Psoas muscle (tissue), 8 donors: Measurements from ENCODE around the gene TNNI3. TPM values are rescaled to one million over a fixed set of nuclear protein-coding genes. Genes with fewer than 3 reads are reported as not detected.
"Not testable (repeated sequence)": the region's sequence is repeated elsewhere in the genome, so short reads cannot be mapped to it uniquely, and the experiment has no call there.

Source experiments
- ATAC-seq, 4 donors: fragments of 200-7000 bp; cut with Tn5 transposase; one replicate each; pipeline ENCODE4 v1.9.1; 2020; ENCODE audit warnings: moderate library complexity in 3 of 4, mild to moderate bottlenecking in 2 of 4
- DNase-seq, 2 donors: peaks; one replicate each; pipeline ENCODE4 v3.0.0-alpha.2; 2020
- H3K27ac ChIP-seq: fragments of 200-600 bp; one replicate; pipeline ENCODE4 v1.8.0; 2022
- H3K27me3 ChIP-seq, 3 donors: fragments of 200-600 bp in 1 of 3; one replicate each; pipeline versions ENCODE4 v1.6.1 to v1.8.0; 2013 to 2022; ENCODE audit warnings: low read length in 2 of 3, mild to moderate bottlenecking in 2 of 3, moderate library complexity in 1 of 3; ENCODE audit not compliant: insufficient read depth in 3 of 3
- H3K36me3 ChIP-seq, 2 donors: fragments of 200-600 bp in 1 of 2; one replicate each; pipeline versions ENCODE4 v1.6.1 to v1.8.0; 2013 to 2022; ENCODE audit warnings: low read depth in 1 of 2, mild to moderate bottlenecking in 1 of 2, moderate library complexity in 1 of 2; ENCODE audit not compliant: insufficient read depth in 1 of 2
- H3K4me1 ChIP-seq: fragments of 200-600 bp; one replicate; pipeline ENCODE4 v1.8.0; 2022
- H3K4me3 ChIP-seq: fragments of 200-600 bp; one replicate; pipeline ENCODE4 v1.8.0; 2022; ENCODE audit warnings: mild to moderate bottlenecking
- H3K9me3 ChIP-seq: fragments of 200-600 bp; one replicate; pipeline ENCODE4 v1.8.0; 2022
- CTCF ChIP-seq: fragments of 200-600 bp; IDR thresholded peaks from one replicate; pipeline ENCODE4 v1.8.0; 2022; ENCODE audit warnings: antibody characterized with exemption
- WGBS, 3 donors: extraction: QIAGEN DNeasy Blood & Tissue Kit; methylation state at CpG; one replicate each; pipeline versions ENCODE4 v1.1.6 to v1.1.7; 2013; 5-methylcytosine and 5-hydroxymethylcytosine counted together
- intact Hi-C, 2 donors: fragments of 100-400 bp; cut with DNase I; formaldehyde crosslinking; loops; one replicate each; pipeline versions ENCODE4 v1.11.0 to v1.14.2; 2022
- polyA plus RNA-seq, 3 donors: library from polyadenylated mRNA; stranded (reverse); fragments of 200-250 nt; gene quantifications; one replicate each; pipeline ENCODE4 v1.2.3, GENCODE V29; 2013
- total RNA-seq, 4 donors: library from RNA; stranded (reverse); fragmentation: NEBNext Ultra II Directional in 2 of 4; extraction: Animal tissue kit (Norgen Biotek cat#: 25700) in 2 of 4; gene quantifications; one replicate each; pipeline versions ENCODE4 v1.2.1 to v1.2.4, GENCODE V29; 2021 to 2023
- donor health status: healthy with polysubstance abuse.
- donor health status: DM: no; HTN: no; CAD: no; lungs with moderate emphysema.
- donor health status: Bipolar disorder and iron deficiency.
- donor health status: healthy.
- donor health status: DM: yes; HTN: yes; CAD: no.
- donor health status: DM: no; HTN: no; CAD: no.
- donor health status: DM: no; HTN: no; CAD: no.
- donor health status: DM: yes; HTN: yes; CAD: no.

Gene TNNI3
- total and polyA plus RNA-seq, 7 donors, result 5.0 to 17.4 (median 13.4) TPM

GRCh38 chr19:55156202-55157063 is 1.1 kb downstream of the TNNI3 start:
- Histone ChIP-seq H3K4me1 (no peaks in the 10 kb centered on the region), H3K36me3 (no peaks in the 10 kb centered on the region), H3K9me3 (no peaks in the 10 kb centered on the region), H3K27me3 (peaks cover 0 to 22% (median 3%) of the 10 kb centered on the region in 3 donors), H3K4me3 (peak overlapping the region; percentile 59), H3K27ac (peak overlapping the region; percentile 30)
- DNase-seq (peak; percentile 57 to 81), ATAC-seq (peak; percentile 59 to 72 (median 66))
- 5 to 9% (median 8%) methylated on average over 41 to 52 of the region's 52 CpGs for WGBS, 3 donors
- intact Hi-C loops, result no loop called here
- TF ChIP-seq CTCF, result no peak

- ATAC-seq, intact Hi-C loops, H3K36me3 ChIP-seq, H3K9me3 ChIP-seq, DNase-seq, H3K4me1 ChIP-seq: not testable (repeated sequence)
- WGBS, 3 donors, result 5 to 11% (median 6%) methylated on average over 5 of the region's 5 CpGs
- Histone ChIP-seq H3K27me3 (peaks cover 0 to 17% (median 3%) of the 10 kb centered on the region in 3 donors), H3K4me3 (peak overlapping the region; percentile 59), H3K27ac (peak overlapping the region; percentile 30)
Observed at GRCh38 chr19:55155784-55156183, 1.7 kb downstream of the TNNI3 start.

- H3K36me3 ChIP-seq, result no peaks in the 10 kb centered on the region
- ATAC-seq (no peak), DNase-seq (no peak)
- H3K4me1 ChIP-seq, result no peaks in the 10 kb centered on the region
- H3K27me3 ChIP-seq, result peaks cover 0 to 23% (median 3%) of the 10 kb centered on the region in 3 donors
- no peak overlapping the region for H3K27ac ChIP-seq
- H3K9me3 ChIP-seq, result no peaks in the 10 kb centered on the region
- no peak overlapping the region for H3K4me3 ChIP-seq
- WGBS, 3 donors, result 88 to 92% (median 90%) methylated on average over 12 of the region's 12 CpGs
- intact Hi-C loops, result no loop called here
- TF ChIP-seq CTCF, result no peak
Observed at GRCh38 chr19:55153652-55154264, 3.8 kb downstream of the TNNI3 start.

- Histone ChIP-seq H3K27ac (no peak overlapping the region), H3K36me3 (no peaks in the 10 kb centered on the region), H3K27me3 (peaks cover 0 to 16% (median 8%) of the 10 kb centered on the region in 3 donors), H3K9me3 (no peaks in the 10 kb centered on the region), H3K4me3 (no peak overlapping the region), H3K4me1 (no peaks in the 10 kb centered on the region)
- no peak for DNase-seq
- TF ChIP-seq CTCF, result no peak
- ATAC-seq, result no peak
- intact Hi-C loops, result no loop called here
Observed at GRCh38 chr19:55152017-55152416, 5.5 kb downstream of the TNNI3 start.
